HepG2 (cell line): Measurements from ENCODE around the gene SPATA32. TPM values are rescaled to one million over a fixed set of nuclear protein-coding genes. Genes with fewer than 3 reads are reported as not detected.

ENCODE experiments used
- CTCF ChIP-seq: sonication (generic); formaldehyde crosslinking; IDR thresholded peaks from 2 replicates; pipeline ENCODE4 v1.5.0; 2020; ENCODE audit warnings: mild to moderate bottlenecking, missing genetic modification reagents, moderate library complexity
- ESRRA ChIP-seq: sonication (generic); formaldehyde crosslinking; IDR thresholded peaks from 2 replicates; pipeline ENCODE4 v1.5.1; 2020; ENCODE audit warnings: mild to moderate bottlenecking, low read depth, missing genetic modification reagents
- ETV5 ChIP-seq: IDR thresholded peaks from 2 replicates; pipeline ENCODE4 v1.6.1; 2018; ENCODE audit warnings: missing biosample characterization, missing genetic modification reagents, inconsistent platforms, borderline replicate concordance
- IRF2 ChIP-seq: IDR thresholded peaks from 2 replicates; pipeline ENCODE4 v1.6.1; 2018; ENCODE audit warnings: missing genetic modification reagents, missing compliant biosample characterization
- KLF16 ChIP-seq, 2 experiments: sonication (generic) in 1 of 2; formaldehyde crosslinking in 1 of 2; IDR thresholded peaks; 2 replicates each; pipeline versions ENCODE4 v1.6.1 to v1.8.0; 2016 to 2023; ENCODE audit warnings: missing genetic modification reagents in 2 of 2, missing compliant biosample characterization in 1 of 2
- MAFG ChIP-seq: sonication (generic); formaldehyde crosslinking; IDR thresholded peaks from 2 replicates; pipeline ENCODE4 v1.5.1; 2020; ENCODE audit warnings: mild to moderate bottlenecking, missing genetic modification reagents
- MAZ ChIP-seq, 2 experiments: sonication (generic) in 1 of 2; formaldehyde crosslinking in 1 of 2; IDR thresholded peaks; 2 replicates each; pipeline versions ENCODE4 v1.5.0 to v1.6.1; 2012 to 2020; ENCODE audit warnings: low read depth in 2 of 2, mild to moderate bottlenecking in 2 of 2, borderline replicate concordance in 1 of 2, improper control_type of control experiment in 1 of 2, low read length in 1 of 2, missing genetic modification reagents in 1 of 2, moderate library complexity in 1 of 2
- MYNN ChIP-seq: sonication (generic); formaldehyde crosslinking; IDR thresholded peaks from 2 replicates; pipeline ENCODE4 v1.4.0; 2020; ENCODE audit warnings: mild to moderate bottlenecking, low read depth, missing genetic modification reagents
- NFKBIZ ChIP-seq: IDR thresholded peaks from 2 replicates; pipeline ENCODE4 v1.6.1; 2018; ENCODE audit warnings: missing genetic modification reagents, missing compliant biosample characterization
- NR2C2 ChIP-seq: sonication (generic); formaldehyde crosslinking; IDR thresholded peaks from 2 replicates; pipeline ENCODE4 v1.4.0; 2020; ENCODE audit warnings: missing genetic modification reagents, mild to moderate bottlenecking, moderate library complexity, borderline replicate concordance
- PHF21A ChIP-seq: sonication (generic); formaldehyde crosslinking; IDR thresholded peaks from 2 replicates; pipeline ENCODE4 v1.5.0; 2020; ENCODE audit warnings: mild to moderate bottlenecking, missing genetic modification reagents
- SALL1 ChIP-seq: sonication (generic); formaldehyde crosslinking; IDR thresholded peaks from 2 replicates; pipeline ENCODE4 v1.8.0; 2022; ENCODE audit warnings: mild to moderate bottlenecking, missing genetic modification reagents
- SSRP1 ChIP-seq: IDR thresholded peaks from 2 replicates; pipeline ENCODE4 v1.6.1; 2016; ENCODE audit warnings: control low read depth
- THRA ChIP-seq: sonication (generic); formaldehyde crosslinking; IDR thresholded peaks from 2 replicates; pipeline ENCODE4 v1.4.0; 2020; ENCODE audit warnings: missing genetic modification reagents, borderline replicate concordance
- ZNF256 ChIP-seq: sonication (generic); formaldehyde crosslinking; conservative IDR thresholded peaks from 2 replicates; pipeline ENCODE4 v1.4.0; 2020; ENCODE audit warnings: missing genetic modification reagents
- ZNF331 ChIP-seq: sonication (generic); formaldehyde crosslinking; IDR thresholded peaks from 2 replicates; pipeline ENCODE4 v1.4.0; 2020; ENCODE audit warnings: missing genetic modification reagents
- ZNF781 ChIP-seq: sonication (generic); formaldehyde crosslinking; IDR thresholded peaks from 2 replicates; pipeline ENCODE4 v1.5.1; 2020; ENCODE audit warnings: borderline replicate concordance, mild to moderate bottlenecking, missing genetic modification reagents; ENCODE audit errors: not compliant biosample characterization
- polyA plus RNA-seq, 8 experiments: library from polyadenylated mRNA; depleted of rRNA in 3 of 8; stranded (reverse) in 7 of 8; unstranded in 1 of 8; fragments of >200 nt; fragmentation: Illumina TruSeq in 4 of 8; extraction: Trizol in 4 of 8; gene quantifications; 2 replicates each; pipeline versions ENCODE4 v1.2.1 to v1.2.3, GENCODE V29; 2011 to 2016; ENCODE audit warnings: low read depth in 4 of 8, missing spikeins in 1 of 8, mixed read lengths in 1 of 8; ENCODE audit not compliant: insufficient read depth in 1 of 8
- total RNA-seq, 5 experiments: library from RNA; depleted of rRNA; stranded (reverse); fragments of >200 nt; fragmentation: Illumina TruSeq; extraction: Trizol; gene quantifications; 2 replicates each; pipeline ENCODE4 v1.2.3, GENCODE V29; 2016; ENCODE audit warnings: low read depth in 1 of 5
- TF ChIP-seq, protein P1 (sequence below): sonication (generic); formaldehyde crosslinking; IDR thresholded peaks from 2 replicates; pipeline ENCODE4 v1.4.0; 2020; ENCODE audit warnings: missing genetic modification reagents
- TF ChIP-seq, protein P2 (sequence below): sonication (generic); formaldehyde crosslinking; IDR thresholded peaks from 2 replicates; pipeline ENCODE4 v1.4.0; 2020; ENCODE audit warnings: missing genetic modification reagents
- TF ChIP-seq, protein P3 (sequence below): sonication (generic); formaldehyde crosslinking; IDR thresholded peaks from 2 replicates; pipeline ENCODE4 v1.8.1; 2023; ENCODE audit warnings: mild to moderate bottlenecking, moderate library complexity, missing genetic modification reagents

The SPATA32 gene
- total and polyA plus RNA-seq, 2 of the 13 experiments (the other 11 are each of a cell fraction or from before 2014, with no cell fraction given) = not detected

DNA sequence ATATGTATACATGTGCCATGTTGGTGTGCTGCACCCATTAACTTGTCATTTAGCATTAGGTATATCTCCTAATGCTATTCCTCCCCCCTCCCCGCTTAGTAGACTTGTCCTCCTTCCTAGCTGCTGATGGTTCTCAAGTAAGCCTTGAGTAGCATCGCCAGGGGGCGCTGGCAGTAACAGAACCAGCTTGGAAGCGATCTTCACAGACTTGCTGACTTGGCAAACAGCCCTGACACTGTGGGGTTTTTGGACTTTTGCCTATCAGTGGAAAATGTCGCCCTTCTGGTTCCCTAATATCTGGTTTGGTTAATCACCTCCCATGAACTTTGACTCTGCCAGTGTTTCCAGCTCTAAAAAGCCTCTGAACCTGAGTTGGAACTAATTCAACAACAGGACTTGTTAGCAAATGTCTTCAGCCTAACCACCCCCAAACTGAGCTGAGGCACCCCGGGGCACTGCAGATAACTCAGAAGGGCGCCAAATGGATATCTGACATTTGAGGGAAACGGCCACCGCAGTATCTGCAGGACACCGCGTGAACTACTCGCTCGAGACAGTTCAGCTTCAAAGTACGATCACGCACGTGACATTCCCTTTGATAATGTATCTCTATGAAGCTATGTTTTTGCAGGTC, 15.4 kb upstream of the SPATA32 start (continued):
- TF ChIP-seq CTCF (CRISPR knock-in tag) (peak; percentile 95), SSRP1 (CRISPR knock-in tag) (peak; percentile 89), MAFG (CRISPR knock-in tag) (peak; percentile 97), MAZ (IDR thresholded peaks at IDR 0.05; ENCODE audit: borderline replicate concordance, low read depth, low read length) (no peak), MAZ (CRISPR knock-in tag; IDR thresholded peaks at IDR 0.05; ENCODE audit: low read depth) (peak; percentile 61; the same call in 1 of the 2 replicates), ESRRA (CRISPR knock-in tag) (no peak), IRF2 (peak; percentile 76), ETV5 (peak; percentile 22; the same call in 1 of the 2 replicates), PHF21A (CRISPR knock-in tag) (0 out of 2 replicates have a peak, but pooled peaks have one; percentile 20), NFKBIZ (CRISPR knock-in tag) (no peak), THRA (CRISPR knock-in tag) (peak; percentile 61; the same call in 1 of the 2 replicates), ZNF781 (CRISPR knock-in tag) (no peak), ZNF256 (CRISPR knock-in tag) (0 out of 2 replicates have a peak, but pooled peaks have one; percentile 37), ZNF331 (peak; percentile 63; the same call in 1 of the 2 replicates), SALL1 (CRISPR knock-in tag) (peak; percentile 64), MYNN (CRISPR knock-in tag) (no peak), NR2C2 (CRISPR knock-in tag) (peak; percentile 35; the same call in 1 of the 2 replicates), KLF16 (CRISPR knock-in tag; IDR thresholded peaks at IDR 0.05) (peak in 1 of 2 experiments; percentile 62; a peak in 1 of 4 replicates)
- TF ChIP-seq, protein P1, sequence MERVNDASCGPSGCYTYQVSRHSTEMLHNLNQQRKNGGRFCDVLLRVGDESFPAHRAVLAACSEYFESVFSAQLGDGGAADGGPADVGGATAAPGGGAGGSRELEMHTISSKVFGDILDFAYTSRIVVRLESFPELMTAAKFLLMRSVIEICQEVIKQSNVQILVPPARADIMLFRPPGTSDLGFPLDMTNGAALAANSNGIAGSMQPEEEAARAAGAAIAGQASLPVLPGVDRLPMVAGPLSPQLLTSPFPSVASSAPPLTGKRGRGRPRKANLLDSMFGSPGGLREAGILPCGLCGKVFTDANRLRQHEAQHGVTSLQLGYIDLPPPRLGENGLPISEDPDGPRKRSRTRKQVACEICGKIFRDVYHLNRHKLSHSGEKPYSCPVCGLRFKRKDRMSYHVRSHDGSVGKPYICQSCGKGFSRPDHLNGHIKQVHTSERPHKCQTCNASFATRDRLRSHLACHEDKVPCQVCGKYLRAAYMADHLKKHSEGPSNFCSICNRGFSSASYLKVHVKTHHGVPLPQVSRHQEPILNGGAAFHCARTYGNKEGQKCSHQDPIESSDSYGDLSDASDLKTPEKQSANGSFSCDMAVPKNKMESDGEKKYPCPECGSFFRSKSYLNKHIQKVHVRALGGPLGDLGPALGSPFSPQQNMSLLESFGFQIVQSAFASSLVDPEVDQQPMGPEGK (CRISPR knock-in tag) = peak; percentile 56
- TF ChIP-seq, protein P2, sequence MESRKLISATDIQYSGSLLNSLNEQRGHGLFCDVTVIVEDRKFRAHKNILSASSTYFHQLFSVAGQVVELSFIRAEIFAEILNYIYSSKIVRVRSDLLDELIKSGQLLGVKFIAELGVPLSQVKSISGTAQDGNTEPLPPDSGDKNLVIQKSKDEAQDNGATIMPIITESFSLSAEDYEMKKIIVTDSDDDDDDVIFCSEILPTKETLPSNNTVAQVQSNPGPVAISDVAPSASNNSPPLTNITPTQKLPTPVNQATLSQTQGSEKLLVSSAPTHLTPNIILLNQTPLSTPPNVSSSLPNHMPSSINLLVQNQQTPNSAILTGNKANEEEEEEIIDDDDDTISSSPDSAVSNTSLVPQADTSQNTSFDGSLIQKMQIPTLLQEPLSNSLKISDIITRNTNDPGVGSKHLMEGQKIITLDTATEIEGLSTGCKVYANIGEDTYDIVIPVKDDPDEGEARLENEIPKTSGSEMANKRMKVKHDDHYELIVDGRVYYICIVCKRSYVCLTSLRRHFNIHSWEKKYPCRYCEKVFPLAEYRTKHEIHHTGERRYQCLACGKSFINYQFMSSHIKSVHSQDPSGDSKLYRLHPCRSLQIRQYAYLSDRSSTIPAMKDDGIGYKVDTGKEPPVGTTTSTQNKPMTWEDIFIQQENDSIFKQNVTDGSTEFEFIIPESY (CRISPR knock-in tag) = 0 out of 2 replicates have a peak, but pooled peaks have one; percentile 13
- TF ChIP-seq, protein P3, sequence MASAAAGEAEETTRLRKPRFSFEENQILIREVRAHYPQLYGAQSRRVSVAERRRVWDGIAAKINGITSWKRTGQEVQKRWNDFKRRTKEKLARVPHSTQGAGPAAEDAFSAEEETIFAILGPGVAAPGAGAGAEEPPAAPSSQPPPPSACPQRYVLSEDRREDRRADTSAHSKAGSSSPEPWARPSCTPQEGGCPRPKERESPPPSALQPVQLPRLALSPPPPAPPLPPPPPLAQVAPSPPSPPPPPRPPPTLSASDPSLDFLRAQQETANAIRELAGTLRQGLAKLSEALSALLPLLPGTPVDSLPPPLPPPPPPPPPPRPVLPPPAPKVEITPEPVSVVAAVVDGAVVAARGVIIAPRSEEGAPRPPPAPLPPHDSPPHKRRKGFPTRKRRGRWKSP (CRISPR knock-in tag) = 0 out of 2 replicates have a peak, but pooled peaks have one; percentile 7
